Erythroblast (primary cell): ENCODE results near the gene AGT.

Experiments used
- GATA1 ChIP-seq: IDR thresholded peaks from 2 replicates; pipeline ENCODE4 v1.6.1; 2011; ENCODE audit warnings: low read depth, mild to moderate bottlenecking, control low read depth, low read length, moderate library complexity
- POLR2A ChIP-seq: IDR thresholded peaks from 2 replicates; pipeline ENCODE4 v1.6.1; 2011; ENCODE audit warnings: mild to moderate bottlenecking, low read length

- TF ChIP-seq POLR2A, result no peak
- no peak for TF ChIP-seq GATA1
Measured at GRCh38 chr1:230711245-230711644, 2.7 kb downstream of the AGT start.
